Testis (tissue), 3 donors: ENCODE data around the gene HEY2. TPM values are rescaled to one million over a fixed set of nuclear protein-coding genes. Genes with fewer than 3 reads are reported as not detected.

Experiments
- DNase-seq: peaks from one replicate; pipeline ENCODE4 v3.0.0-alpha.2; 2019
- H3K27ac ChIP-seq, 2 donors: fragments of 200-600 bp; sonication (generic); one replicate each; pipeline ENCODE4 v1.5.1; 2019
- H3K27me3 ChIP-seq: fragments of 200-600 bp; sonication (generic); one replicate; pipeline ENCODE4 v1.5.1; 2019
- H3K36me3 ChIP-seq: fragments of 200-600 bp; sonication (generic); one replicate; pipeline ENCODE4 v1.5.1; 2017; ENCODE audit warnings: low read depth; ENCODE audit errors: missing control alignments
- H3K4me1 ChIP-seq: fragments of 200-600 bp; sonication (generic); one replicate; pipeline ENCODE4 v1.5.1; 2019
- H3K4me3 ChIP-seq, 2 donors: fragments of 200-600 bp; sonication (generic); one replicate each; pipeline ENCODE4 v1.5.1; 2017 to 2019
- H3K9me3 ChIP-seq: fragments of 200-600 bp; sonication (generic); one replicate; pipeline ENCODE4 v1.5.1; 2017
- POLR2A ChIP-seq: fragments of 450-650 bp; IDR thresholded peaks from one replicate; pipeline ENCODE4 v1.6.1; 2017; ENCODE audit warnings: antibody characterized with exemption, mild to moderate bottlenecking, moderate library complexity
- WGBS, 2 donors: methylation state at CpG; one replicate each; pipeline ENCODE4 v1.1.5; 2018; 5-methylcytosine and 5-hydroxymethylcytosine counted together
- intact Hi-C: fragments of 100-400 bp; cut with DNase I; formaldehyde crosslinking; loops from one replicate; pipeline ENCODE4 v1.15.1; 2023; ENCODE audit warnings: low total_unique reads
- polyA plus RNA-seq: library from polyadenylated mRNA; stranded (reverse); fragments of 350-450 nt; fragmentation: Illumina TruSeq; extraction: RNeasy Lipid Tissue Mini Kit (QIAGEN cat#74804); gene quantifications from one replicate; pipeline ENCODE4 v1.2.3, GENCODE V29; 2014; ENCODE audit warnings: low read depth, low replicate concordance; ENCODE audit not compliant: insufficient read depth
- total RNA-seq, 2 donors: library from RNA; depleted of rRNA; stranded (reverse); fragments of >200 nt; gene quantifications; one replicate each; pipeline ENCODE4 v1.2.3, GENCODE V29; 2016
- TF ChIP-seq, protein P1 (sequence below), 3 experiments: fragments of 450-650 bp in 2 of 3; fragments of 200-600 bp in 1 of 3; sonication (generic) in 1 of 3; IDR thresholded peaks; one replicate each; pipeline ENCODE4 v1.5.1; 2016 to 2019; ENCODE audit warnings: antibody characterized with exemption in 3 of 3, mild to moderate bottlenecking in 2 of 3, moderate library complexity in 1 of 3

The HEY2 gene
- total and polyA plus RNA-seq, 3 donors from 2014 or later, result 7.3 to 12.3 (median 8.7) TPM

- no peaks in the 10 kb centered on the region for H3K4me1 ChIP-seq
- WGBS, 2 donors, result 56 to 61% methylated on average over 5 of the region's 5 CpGs
- no peaks in the 10 kb centered on the region for H3K9me3 ChIP-seq
- no peak for DNase-seq
- no peaks in the 10 kb centered on the region for H3K27me3 ChIP-seq
- TF ChIP-seq, protein P1, sequence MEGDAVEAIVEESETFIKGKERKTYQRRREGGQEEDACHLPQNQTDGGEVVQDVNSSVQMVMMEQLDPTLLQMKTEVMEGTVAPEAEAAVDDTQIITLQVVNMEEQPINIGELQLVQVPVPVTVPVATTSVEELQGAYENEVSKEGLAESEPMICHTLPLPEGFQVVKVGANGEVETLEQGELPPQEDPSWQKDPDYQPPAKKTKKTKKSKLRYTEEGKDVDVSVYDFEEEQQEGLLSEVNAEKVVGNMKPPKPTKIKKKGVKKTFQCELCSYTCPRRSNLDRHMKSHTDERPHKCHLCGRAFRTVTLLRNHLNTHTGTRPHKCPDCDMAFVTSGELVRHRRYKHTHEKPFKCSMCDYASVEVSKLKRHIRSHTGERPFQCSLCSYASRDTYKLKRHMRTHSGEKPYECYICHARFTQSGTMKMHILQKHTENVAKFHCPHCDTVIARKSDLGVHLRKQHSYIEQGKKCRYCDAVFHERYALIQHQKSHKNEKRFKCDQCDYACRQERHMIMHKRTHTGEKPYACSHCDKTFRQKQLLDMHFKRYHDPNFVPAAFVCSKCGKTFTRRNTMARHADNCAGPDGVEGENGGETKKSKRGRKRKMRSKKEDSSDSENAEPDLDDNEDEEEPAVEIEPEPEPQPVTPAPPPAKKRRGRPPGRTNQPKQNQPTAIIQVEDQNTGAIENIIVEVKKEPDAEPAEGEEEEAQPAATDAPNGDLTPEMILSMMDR (IDR thresholded peaks at IDR 0.05), result no peak
- no peak for TF ChIP-seq POLR2A
- intact Hi-C loops, result no loop called here
- H3K4me3 ChIP-seq, result no peak overlapping the region
- H3K36me3 ChIP-seq, result no peaks in the 10 kb centered on the region
- no peak overlapping the region for H3K27ac ChIP-seq
Observed at GRCh38 chr6:125759959-125760457, 10.6 kb downstream of the HEY2 start.

DNA sequence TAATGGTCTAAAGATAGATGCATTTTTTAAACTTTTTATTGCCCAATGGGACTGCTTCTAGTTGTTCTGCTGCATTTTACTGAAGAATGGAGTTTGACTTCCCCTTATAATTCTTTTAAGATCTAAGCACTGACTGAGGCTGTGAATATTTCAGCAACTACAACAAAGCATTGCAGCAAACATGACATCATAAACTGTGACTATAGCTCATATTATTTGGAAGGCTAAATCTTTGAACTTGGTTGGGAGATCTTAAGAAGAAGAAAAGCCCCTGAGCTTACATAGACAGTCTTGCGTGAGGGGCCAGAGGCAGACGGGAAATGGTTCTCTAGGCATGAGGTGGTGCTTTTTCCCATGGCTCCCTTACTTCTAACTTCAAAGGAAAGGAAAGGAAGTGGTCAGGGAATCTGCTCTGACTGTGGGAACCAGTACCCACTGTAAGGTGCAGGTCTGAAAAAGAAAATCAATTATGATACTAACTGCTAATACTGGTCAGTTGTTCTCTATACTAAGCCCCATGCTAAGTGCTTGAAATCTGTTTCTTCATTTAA is 14.8 kb downstream of the HEY2 start:
- Histone ChIP-seq H3K9me3 (no peaks in the 10 kb centered on the region), H3K36me3 (no peaks in the 10 kb centered on the region), H3K27ac (no peak overlapping the region), H3K4me1 (no peaks in the 10 kb centered on the region), H3K27me3 (no peaks in the 10 kb centered on the region), H3K4me3 (no peak overlapping the region)
- 74 to 83% methylated on average over 2 of the region's 2 CpGs for WGBS, 2 donors
- intact Hi-C loops, result no loop called here
- no peak for DNase-seq
- no peak for TF ChIP-seq POLR2A
- TF ChIP-seq, protein P1 (IDR thresholded peaks at IDR 0.05), result no peak

- no peak overlapping the region for H3K4me3 ChIP-seq
- TF ChIP-seq, protein P1 (IDR thresholded peaks at IDR 0.05), result no peak
- no peak for TF ChIP-seq POLR2A
Observed at GRCh38 chr6:125765944-125766343, 16.5 kb downstream of the HEY2 start.

GRCh38 chr6:125766641-125767040 is 17.2 kb downstream of the HEY2 start:
- intact Hi-C loops, result loop anchor here (5.0 kb wide), 1 partner anchor 454 kb away; no protein-coding TSS in a partner anchor
- no peaks in the 10 kb centered on the region for H3K4me1 ChIP-seq

More at GRCh38 chr6:125765944-125766343, 16.5 kb downstream of the HEY2 start:
- 83 to 95% methylated on average over 1 of the region's 1 CpG for WGBS, 2 donors
- no peak for DNase-seq
- Histone ChIP-seq H3K27ac (no peak overlapping the region), H3K27me3 (no peaks in the 10 kb centered on the region), H3K9me3 (no peaks in the 10 kb centered on the region), H3K4me1 (no peaks in the 10 kb centered on the region), H3K36me3 (no peaks in the 10 kb centered on the region)
- intact Hi-C loops, result loop anchor here (5.0 kb wide), 1 partner anchor 454 kb away; no protein-coding TSS in a partner anchor

More at GRCh38 chr6:125766641-125767040, 17.2 kb downstream of the HEY2 start:
- TF ChIP-seq, protein P1 (IDR thresholded peaks at IDR 0.05), result no peak
- no peak for TF ChIP-seq POLR2A
- DNase-seq, result no peak
- Histone ChIP-seq H3K27ac (no peak overlapping the region), H3K36me3 (no peaks in the 10 kb centered on the region), H3K9me3 (no peaks in the 10 kb centered on the region), H3K4me3 (no peak overlapping the region), H3K27me3 (no peaks in the 10 kb centered on the region)
- 86 to 88% methylated on average over 4 of the region's 4 CpGs for WGBS, 2 donors
